NCI-H146 treated with DMSO at 0.1 percent for 48 hours (cell line): ENCODE results near the gene COA7.

Source experiments
- DNase-seq: peaks from one replicate; lab custom pipeline; 2025; ENCODE audit not compliant: unreplicated experiment; lab: John Stamatoyannopoulos, UW

COA7 gene

DNA sequence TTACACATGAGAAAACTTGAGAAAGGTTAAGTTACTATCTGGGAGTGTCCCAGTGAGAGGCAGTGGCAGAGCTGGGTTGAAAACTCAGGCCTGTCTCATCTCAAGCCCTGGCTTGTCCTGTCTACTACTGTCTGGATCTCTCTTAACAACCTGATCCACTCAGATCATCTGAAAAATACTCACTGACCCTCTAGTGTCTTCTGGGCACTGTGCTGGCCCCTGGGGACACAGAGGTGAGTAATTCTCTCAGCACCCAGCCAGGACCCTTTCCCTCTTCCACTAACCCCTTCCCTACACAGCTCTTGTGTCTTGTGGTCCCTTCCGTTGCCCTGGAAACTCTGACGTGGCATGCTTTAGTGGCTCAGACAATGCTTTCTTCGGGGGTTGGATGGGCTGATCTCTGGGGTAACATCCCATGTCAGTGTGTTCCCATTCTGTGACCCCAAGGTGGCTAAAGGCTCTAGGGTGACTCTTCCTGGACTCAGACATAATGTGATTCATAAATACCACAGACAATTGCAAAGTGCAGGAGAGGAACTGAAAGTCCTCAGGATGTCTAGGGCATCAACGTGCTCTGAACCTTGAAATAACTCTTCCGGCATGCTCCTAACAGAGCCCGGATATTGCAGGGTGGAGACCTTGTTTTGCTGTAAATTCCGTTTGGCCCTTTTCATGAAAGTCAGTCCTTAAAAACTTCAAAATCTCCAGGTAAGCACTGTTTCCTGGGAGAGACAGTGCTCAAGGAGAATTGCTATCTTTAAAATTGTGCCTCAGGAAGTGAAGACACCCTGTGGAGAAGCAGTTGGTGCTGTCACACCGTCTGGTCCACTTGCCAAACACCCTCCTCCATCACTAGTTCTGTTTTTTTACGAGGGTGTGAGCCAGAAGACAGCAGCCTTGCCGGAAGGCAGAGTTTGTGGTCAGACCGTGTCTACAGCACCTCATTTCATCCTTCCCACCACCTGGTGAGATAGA lies 61.1 kb downstream of the COA7 start:
- no peak for DNase-seq

DNA sequence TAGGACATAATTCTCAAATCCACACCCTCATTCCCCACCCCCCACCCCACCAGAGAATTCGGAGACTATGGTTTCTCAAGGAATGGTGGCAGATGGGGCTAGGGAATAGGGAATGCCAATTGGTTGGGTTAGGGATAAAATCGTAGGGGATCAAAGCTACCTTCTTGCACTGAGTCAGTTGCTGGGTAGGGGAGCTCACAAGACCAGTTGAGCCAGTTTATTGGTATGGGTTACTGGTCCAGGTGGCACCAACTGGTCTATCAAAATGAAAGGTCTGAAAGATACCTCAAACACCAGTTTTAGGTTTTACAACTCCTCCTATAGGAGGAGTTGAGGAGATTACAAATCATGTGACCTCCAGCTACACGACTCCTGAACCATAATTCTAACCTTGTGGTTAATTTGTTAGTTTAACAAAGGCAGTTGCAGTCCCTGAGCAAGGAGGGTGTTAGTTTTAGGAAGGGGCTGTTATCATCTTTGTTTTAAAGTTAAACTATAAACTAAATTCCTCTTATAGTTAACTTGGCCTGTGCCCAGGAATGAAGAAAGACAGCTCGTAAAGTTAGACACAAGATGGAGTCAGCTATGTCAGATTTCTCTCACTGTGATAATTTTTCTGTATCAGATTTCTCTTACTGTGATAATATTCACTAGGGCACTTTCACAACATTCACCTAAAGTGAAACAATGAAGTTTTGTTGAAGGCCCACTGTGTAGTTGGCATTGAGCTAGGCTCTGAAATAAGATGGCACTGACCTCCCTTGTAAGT lies 62.6 kb downstream of the COA7 start:
- no peak for DNase-seq
